ENCODE results near the gene GRID2.

GRCh38 chr4:93779228-93779627 lies 1475.5 kb downstream of the GRID2 start:
- TF ChIP-seq SIN3A (IDR thresholded peaks at IDR 0.05; ENCODE audit: borderline replicate concordance, insufficient read depth, low read length) (no peak), TAF1 (IDR thresholded peaks at IDR 0.05; ENCODE audit: borderline replicate concordance, insufficient read depth, low read length) (no peak)
